ENCODE results near the gene RREB1. TPM values are rescaled to one million over a fixed set of nuclear protein-coding genes. Genes with fewer than 3 reads are reported as not detected.
A peak's percentile ranks its signal among the peaks of the same experiment; 100 is the strongest.

RREB1 gene
- total and polyA plus RNA-seq, 10 donors, result 3.2 to 72.0 (median 54.6) TPM

DNA sequence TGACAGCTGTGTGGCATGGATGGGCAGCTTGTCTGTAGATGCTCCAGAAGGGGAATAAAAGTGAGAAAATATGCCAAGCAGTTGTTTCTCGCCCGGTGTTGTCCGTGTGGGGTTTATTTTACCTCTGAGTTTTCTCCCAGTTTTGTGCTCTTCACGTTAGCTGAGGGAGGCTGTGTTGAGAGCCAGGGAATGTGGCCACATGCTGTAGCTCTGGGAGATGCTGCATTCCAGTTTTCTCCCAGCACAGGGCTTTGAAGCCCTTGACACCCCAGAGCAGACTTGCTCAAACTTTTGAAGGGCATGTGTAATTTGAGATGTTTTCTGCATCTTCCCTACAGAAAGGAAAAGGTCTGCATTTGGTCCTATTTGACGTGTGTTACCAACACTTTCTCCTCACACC is 67.7 kb downstream of the RREB1 start:
- H3K27me3 ChIP-seq (replicated peaks in 1 of 7), result no peaks in the 10 kb centered on the region
- 78 to 93% (median 88%) methylated on average over 5 of the region's 5 CpGs for WGBS, 5 donors
- no peak overlapping the region for H3K4me3 ChIP-seq
- peak overlapping the region in 1 of 8 donors; percentile 23 for H3K27ac ChIP-seq
- no peak for DNase-seq
- no peaks in the 10 kb centered on the region for H3K9me3 ChIP-seq
- intact Hi-C loops (cut with DNase I; ENCODE audit: low total_unique reads), result no loop called here
- peaks cover 0 to 64% (median 32%) of the 10 kb centered on the region in 6 donors for H3K4me1 ChIP-seq
- H3K36me3 ChIP-seq, result peaks cover 0 to 42% (median 26%) of the 10 kb centered on the region in 6 donors
- no peak for TF ChIP-seq POLR2A (IDR thresholded peaks at IDR 0.05)
- TF ChIP-seq CTCF (IDR thresholded peaks at IDR 0.05 in 8 of 11, conservative IDR thresholded peaks at IDR 0.05 in 3 of 11), result no peak
- no peak for TF ChIP-seq POLR2AphosphoS5 (IDR thresholded peaks at IDR 0.05)

DNA sequence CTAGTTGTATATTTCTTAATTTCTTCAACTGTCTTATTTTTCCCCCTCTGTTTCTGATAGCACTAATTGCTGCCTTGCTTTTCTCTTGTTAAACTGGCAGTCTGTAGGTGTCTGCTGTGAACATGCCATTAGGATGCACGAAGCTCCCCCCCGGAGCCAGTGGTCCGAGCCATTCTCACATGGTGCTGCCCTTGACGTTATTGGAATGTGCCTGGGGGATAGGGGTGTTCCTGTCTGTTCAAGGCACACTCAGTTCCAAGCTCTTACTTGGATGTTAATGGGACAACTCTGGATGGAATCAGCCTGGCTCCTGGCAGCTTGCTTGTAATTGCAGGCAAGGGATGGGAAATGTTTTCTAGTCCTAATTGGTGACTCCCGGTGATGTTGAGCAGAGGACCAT is 68.4 kb downstream of the RREB1 start:
- peaks cover 0 to 57% (median 25%) of the 10 kb centered on the region in 6 donors for H3K4me1 ChIP-seq
- intact Hi-C loops (cut with DNase I; ENCODE audit: low total_unique reads), result no loop called here
- TF ChIP-seq POLR2A (IDR thresholded peaks at IDR 0.05) (no peak), CTCF (IDR thresholded peaks at IDR 0.05 in 8 of 11, conservative IDR thresholded peaks at IDR 0.05 in 3 of 11) (no peak), POLR2AphosphoS5 (IDR thresholded peaks at IDR 0.05) (no peak)
- 82 to 92% (median 89%) methylated on average over 5 of the region's 5 CpGs for WGBS, 5 donors
- H3K36me3 ChIP-seq, result peaks cover 0 to 50% (median 33%) of the 10 kb centered on the region in 6 donors
- no peaks in the 10 kb centered on the region for H3K9me3 ChIP-seq
- no peak overlapping the region for H3K4me3 ChIP-seq
- H3K27ac ChIP-seq, result no peak overlapping the region
- no peaks in the 10 kb centered on the region for H3K27me3 ChIP-seq (replicated peaks in 1 of 7)
- DNase-seq, result no peak

GRCh38 chr6:7178280-7178679 is 70.5 kb downstream of the RREB1 start:
- Histone ChIP-seq H3K27ac (no peak overlapping the region), H3K4me3 (no peak overlapping the region), H3K27me3 (replicated peaks in 1 of 7) (no peaks in the 10 kb centered on the region), H3K4me1 (peaks cover 0 to 44% (median 17%) of the 10 kb centered on the region in 6 donors), H3K36me3 (peaks cover 0 to 71% (median 52%) of the 10 kb centered on the region in 6 donors), H3K9me3 (no peaks in the 10 kb centered on the region)
- 87 to 96% (median 90%) methylated on average over 4 of the region's 4 CpGs for WGBS, 5 donors
- intact Hi-C loops (cut with DNase I; ENCODE audit: low total_unique reads), result no loop called here
- TF ChIP-seq CTCF (IDR thresholded peaks at IDR 0.05 in 8 of 11, conservative IDR thresholded peaks at IDR 0.05 in 3 of 11), result no peak
- TF ChIP-seq POLR2A (IDR thresholded peaks at IDR 0.05), result no peak
- TF ChIP-seq POLR2AphosphoS5 (IDR thresholded peaks at IDR 0.05), result no peak
- no peak for DNase-seq

DNA sequence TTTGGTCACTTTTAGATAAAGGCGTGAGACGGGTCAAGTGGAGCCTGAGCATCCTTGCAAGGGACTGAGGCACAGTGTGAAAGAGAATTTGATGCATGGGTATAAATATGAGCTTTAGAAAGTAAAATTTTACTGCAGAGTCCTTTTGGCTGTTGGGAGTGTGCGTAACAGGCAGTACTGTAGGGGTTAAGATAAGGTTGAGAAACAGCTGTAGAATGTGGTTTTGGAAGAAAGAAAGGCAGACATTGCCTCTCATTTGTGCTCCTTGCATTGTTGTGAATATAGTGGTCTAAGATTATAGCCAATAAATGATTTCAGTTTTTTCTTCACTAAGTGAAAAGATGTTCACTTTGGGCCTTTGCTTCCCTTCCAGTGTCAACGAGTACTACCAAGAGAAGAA is 73.0 kb downstream of the RREB1 start:
- H3K27ac ChIP-seq, result no peak overlapping the region
- peaks cover 0 to 20% (median 1%) of the 10 kb centered on the region in 6 donors for H3K4me1 ChIP-seq
- WGBS, 5 donors, result 86 to 93% (median 92%) methylated on average over 4 of the region's 4 CpGs
- H3K9me3 ChIP-seq, result no peaks in the 10 kb centered on the region
- TF ChIP-seq CTCF (IDR thresholded peaks at IDR 0.05 in 8 of 11, conservative IDR thresholded peaks at IDR 0.05 in 3 of 11) (no peak), POLR2A (IDR thresholded peaks at IDR 0.05) (no peak), POLR2AphosphoS5 (IDR thresholded peaks at IDR 0.05) (no peak)
- H3K4me3 ChIP-seq, result no peak overlapping the region
- no peak for DNase-seq
- peaks cover 0 to 95% (median 69%) of the 10 kb centered on the region in 6 donors for H3K36me3 ChIP-seq
- no peaks in the 10 kb centered on the region for H3K27me3 ChIP-seq (replicated peaks in 1 of 7)
- intact Hi-C loops (cut with DNase I; ENCODE audit: low total_unique reads), result no loop called here
